ENCODE results near the gene LSG1.

LSG1 gene

GRCh38 chr3:194621947-194622346 is 50.0 kb downstream of the LSG1 start (continued):
- TF ChIP-seq PATZ1 (CRISPR knock-in tag; IDR thresholded peaks at IDR 0.05; ENCODE audit: borderline replicate concordance) = no peak
- no peak for TF ChIP-seq OSR1 (CRISPR knock-in tag; IDR thresholded peaks at IDR 0.05)
- TF ChIP-seq PPARA (CRISPR knock-in tag; IDR thresholded peaks at IDR 0.05; ENCODE audit: borderline replicate concordance) = no peak
- no peak for TF ChIP-seq SNAI2 (CRISPR knock-in tag; IDR thresholded peaks at IDR 0.05)
- no peak for TF ChIP-seq TCF4 (CRISPR knock-in tag; IDR thresholded peaks at IDR 0.05; ENCODE audit: borderline replicate concordance)
- TF ChIP-seq ESRRG (CRISPR knock-in tag; IDR thresholded peaks at IDR 0.05) = no peak
- TF ChIP-seq GLIS3 (CRISPR knock-in tag; IDR thresholded peaks at IDR 0.05) = no peak
- no peak for TF ChIP-seq BACH2 (CRISPR knock-in tag; IDR thresholded peaks at IDR 0.05; ENCODE audit: borderline replicate concordance)
- TF ChIP-seq TSHZ2 (CRISPR knock-in tag; IDR thresholded peaks at IDR 0.05) = no peak

DNA sequence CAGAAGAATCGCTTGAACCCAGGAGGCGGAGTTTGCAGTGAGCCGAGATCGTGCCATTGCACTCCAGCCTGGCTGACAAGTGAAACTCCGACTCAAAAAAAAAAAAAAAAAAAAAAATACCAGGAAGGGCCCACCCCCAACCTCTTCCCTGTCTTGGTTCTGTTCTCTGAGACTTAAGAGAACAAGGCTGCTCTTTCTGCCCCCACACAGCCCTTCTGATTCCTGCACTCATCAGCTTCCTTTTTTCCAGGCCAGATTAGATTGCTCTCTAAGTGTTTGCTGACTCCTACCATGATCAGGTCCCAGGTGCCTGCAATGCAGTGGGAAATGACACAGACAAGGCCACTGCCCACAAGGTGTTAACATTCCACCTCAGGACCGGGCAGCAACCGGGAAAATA is 51.8 kb downstream of the LSG1 start:
- TF ChIP-seq RARB (CRISPR knock-in tag; IDR thresholded peaks at IDR 0.05) (no peak), ZFP30 (CRISPR knock-in tag; IDR thresholded peaks at IDR 0.05) (no peak), CSRNP3 (CRISPR knock-in tag; IDR thresholded peaks at IDR 0.05) (no peak), ZC3H10 (CRISPR knock-in tag; IDR thresholded peaks at IDR 0.05) (no peak), ZFP3 (CRISPR knock-in tag; IDR thresholded peaks at IDR 0.05) (no peak), GLIS3 (CRISPR knock-in tag; IDR thresholded peaks at IDR 0.05) (no peak), PATZ1 (CRISPR knock-in tag; IDR thresholded peaks at IDR 0.05; ENCODE audit: borderline replicate concordance) (no peak), BACH2 (CRISPR knock-in tag; IDR thresholded peaks at IDR 0.05; ENCODE audit: borderline replicate concordance) (no peak), ESRRG (CRISPR knock-in tag; IDR thresholded peaks at IDR 0.05) (no peak), CSDC2 (CRISPR knock-in tag; IDR thresholded peaks at IDR 0.05) (no peak), ZNF565 (CRISPR knock-in tag; conservative IDR thresholded peaks at IDR 0.05; ENCODE audit: low read depth) (no peak), TCF4 (CRISPR knock-in tag; IDR thresholded peaks at IDR 0.05; ENCODE audit: borderline replicate concordance) (no peak), PPARA (CRISPR knock-in tag; IDR thresholded peaks at IDR 0.05; ENCODE audit: borderline replicate concordance) (no peak)
- TF ChIP-seq, protein P1, sequence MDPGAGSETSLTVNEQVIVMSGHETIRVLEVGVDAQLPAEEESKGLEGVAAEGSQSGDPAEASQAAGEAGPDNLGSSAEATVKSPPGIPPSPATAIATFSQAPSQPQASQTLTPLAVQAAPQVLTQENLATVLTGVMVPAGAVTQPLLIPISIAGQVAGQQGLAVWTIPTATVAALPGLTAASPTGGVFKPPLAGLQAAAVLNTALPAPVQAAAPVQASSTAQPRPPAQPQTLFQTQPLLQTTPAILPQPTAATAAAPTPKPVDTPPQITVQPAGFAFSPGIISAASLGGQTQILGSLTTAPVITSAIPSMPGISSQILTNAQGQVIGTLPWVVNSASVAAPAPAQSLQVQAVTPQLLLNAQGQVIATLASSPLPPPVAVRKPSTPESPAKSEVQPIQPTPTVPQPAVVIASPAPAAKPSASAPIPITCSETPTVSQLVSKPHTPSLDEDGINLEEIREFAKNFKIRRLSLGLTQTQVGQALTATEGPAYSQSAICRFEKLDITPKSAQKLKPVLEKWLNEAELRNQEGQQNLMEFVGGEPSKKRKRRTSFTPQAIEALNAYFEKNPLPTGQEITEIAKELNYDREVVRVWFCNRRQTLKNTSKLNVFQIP (CRISPR knock-in tag; IDR thresholded peaks at IDR 0.05; ENCODE audit: borderline replicate concordance, low read depth) = no peak
- no peak for ATAC-seq

DNA sequence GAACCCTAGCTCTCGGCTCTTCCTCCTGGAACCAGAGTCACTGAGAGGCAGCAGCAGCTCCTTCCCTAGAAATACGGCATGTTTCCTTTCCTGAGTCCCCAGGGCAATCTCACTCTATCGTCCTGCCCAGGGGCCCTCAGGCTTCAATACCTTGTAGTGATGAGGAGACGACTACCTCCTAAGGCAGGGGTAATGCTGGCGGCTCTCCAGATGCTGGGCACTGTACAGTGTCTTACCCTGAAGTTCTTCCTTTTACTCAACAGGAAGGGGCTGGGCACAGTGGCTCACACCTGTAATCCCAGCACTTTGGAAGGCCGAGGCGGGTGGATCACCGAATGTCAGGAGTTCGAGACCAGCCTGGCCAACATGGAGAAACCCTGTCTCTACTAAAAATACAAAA is 52.2 kb downstream of the LSG1 start:
- ATAC-seq = no peak
- TF ChIP-seq PATZ1 (CRISPR knock-in tag; IDR thresholded peaks at IDR 0.05; ENCODE audit: borderline replicate concordance) (no peak), ISL1 (CRISPR knock-in tag; IDR thresholded peaks at IDR 0.05) (no peak), ZFP30 (CRISPR knock-in tag; IDR thresholded peaks at IDR 0.05) (no peak), ZFP3 (CRISPR knock-in tag; IDR thresholded peaks at IDR 0.05) (no peak), GLIS3 (CRISPR knock-in tag; IDR thresholded peaks at IDR 0.05) (no peak), SNAI2 (CRISPR knock-in tag; IDR thresholded peaks at IDR 0.05) (no peak), TOX (CRISPR knock-in tag; IDR thresholded peaks at IDR 0.05; ENCODE audit: borderline replicate concordance) (no peak), TSHZ2 (CRISPR knock-in tag; IDR thresholded peaks at IDR 0.05) (no peak), OSR1 (CRISPR knock-in tag; IDR thresholded peaks at IDR 0.05) (no peak), ZNF565 (CRISPR knock-in tag; conservative IDR thresholded peaks at IDR 0.05; ENCODE audit: low read depth) (no peak), ARNTL (CRISPR knock-in tag; IDR thresholded peaks at IDR 0.05; ENCODE audit: borderline replicate concordance, low read depth) (no peak), BACH2 (CRISPR knock-in tag; IDR thresholded peaks at IDR 0.05; ENCODE audit: borderline replicate concordance) (no peak), ZC3H10 (CRISPR knock-in tag; IDR thresholded peaks at IDR 0.05) (no peak)
